Mesothelial cell of epicardium (in vitro differentiated cells): Measurements from ENCODE around the gene RAB40C. TPM values are rescaled to one million over a fixed set of nuclear protein-coding genes. Genes with fewer than 3 reads are reported as not detected.

Experiments
- DNase-seq, 2 experiments: peaks; one replicate each; pipeline ENCODE4 v3.0.0; 2021; ENCODE audit warnings: low spot score in 2 of 2; ENCODE audit not compliant: unreplicated experiment in 2 of 2
- H3K27ac Mint-ChIP-seq: 2 replicates; pipeline ENCODE4 v1.8.0; 2021; ENCODE audit warnings: mixed read lengths
- H3K27me3 Mint-ChIP-seq: 2 replicates; pipeline ENCODE4 v1.8.0; 2021; ENCODE audit warnings: low read depth, mixed read lengths
- H3K36me3 Mint-ChIP-seq: 2 replicates; pipeline ENCODE4 v1.8.0; 2021; ENCODE audit warnings: mixed read lengths
- H3K4me1 Mint-ChIP-seq: 2 replicates; pipeline ENCODE4 v1.8.0; 2021; ENCODE audit warnings: mixed read lengths
- H3K4me3 Mint-ChIP-seq: 2 replicates; pipeline ENCODE4 v1.8.0; 2021; ENCODE audit warnings: mild to moderate bottlenecking, moderate library complexity, mixed read lengths
- H3K9me3 Mint-ChIP-seq: 2 replicates; pipeline ENCODE4 v1.8.0; 2021; ENCODE audit warnings: mixed read lengths
- CTCF ChIP-seq: fragments of 200-600 bp; sonication (generic); IDR thresholded peaks from one replicate; pipeline ENCODE4 v1.5.0; 2021; ENCODE audit warnings: antibody characterized with exemption; ENCODE audit not compliant: unreplicated experiment
- total RNA-seq: library from RNA; stranded (reverse); gene quantifications from 3 replicates; pipeline ENCODE4 v1.2.1, GENCODE V29; 2021

The RAB40C gene
- total RNA-seq, 1 donor from 2014 or later, result 25.5 TPM

GRCh38 chr16:672851-673250, 83.0 kb downstream of the RAB40C start:
- Mint-ChIP-seq H3K27ac (no peak overlapping the region), H3K27me3 (peaks cover 10% of the 10 kb centered on the region), H3K9me3 (no peaks in the 10 kb centered on the region), H3K4me1 (peaks cover 2% of the 10 kb centered on the region), H3K36me3 (peaks cover 2% of the 10 kb centered on the region), H3K4me3 (no peak overlapping the region)
- no peak for DNase-seq
- no peak for TF ChIP-seq CTCF

GRCh38 chr16:673399-673991, 83.6 kb downstream of the RAB40C start:
- peaks cover 2% of the 10 kb centered on the region for H3K4me1 Mint-ChIP-seq
- no peak for TF ChIP-seq CTCF
- H3K27ac Mint-ChIP-seq, result no peak overlapping the region
- H3K27me3 Mint-ChIP-seq, result peaks cover 10% of the 10 kb centered on the region
- no peak for DNase-seq
- H3K4me3 Mint-ChIP-seq, result no peak overlapping the region
- H3K36me3 Mint-ChIP-seq, result peaks cover 2% of the 10 kb centered on the region
- H3K9me3 Mint-ChIP-seq, result no peaks in the 10 kb centered on the region

- Mint-ChIP-seq H3K27me3 (peaks cover 10% of the 10 kb centered on the region), H3K27ac (no peak overlapping the region), H3K36me3 (peaks cover 2% of the 10 kb centered on the region), H3K4me3 (no peak overlapping the region), H3K9me3 (no peaks in the 10 kb centered on the region), H3K4me1 (peaks cover 6% of the 10 kb centered on the region)
- TF ChIP-seq CTCF, result no peak
- DNase-seq, result no peak
Observed at GRCh38 chr16:674214-674881, 84.5 kb downstream of the RAB40C start.

- Mint-ChIP-seq H3K27me3 (peaks cover 10% of the 10 kb centered on the region), H3K4me1 (peaks cover 5% of the 10 kb centered on the region), H3K36me3 (no peaks in the 10 kb centered on the region), H3K9me3 (no peaks in the 10 kb centered on the region), H3K27ac (no peak within 1 kb of the TSS), H3K4me3 (peak within 1 kb of the TSS; percentile 56)
- TF ChIP-seq CTCF, result no peak
- no peak for DNase-seq
Observed at GRCh38 chr16:674968-675883, 85.4 kb downstream of the RAB40C start, which contains the start of gene RHBDL1. Gene RHBDL1, plus strand, starts transcription at chr16:675671. Its CDS starts 120 bp downstream, at chr16:675791.

- Mint-ChIP-seq H3K27me3 (peaks cover 10% of the 10 kb centered on the region), H3K4me3 (no peak overlapping the region), H3K9me3 (no peaks in the 10 kb centered on the region), H3K4me1 (peaks cover 7% of the 10 kb centered on the region), H3K27ac (no peak overlapping the region), H3K36me3 (no peaks in the 10 kb centered on the region)
- no peak for TF ChIP-seq CTCF
- DNase-seq, result no peak
Observed at GRCh38 chr16:675884-676564, 86.2 kb downstream of the RAB40C start.
